Activated CD4-positive, alpha-beta T cell treated with anti-CD3 and anti-CD28 coated beads, Interleukin-2, amount 50 U/mL, for 48 hours (primary cell): ENCODE data around the gene HOXC12.

Experiments used
- DNase-seq, 2 experiments: peaks; one replicate each; pipeline ENCODE4 v3.0.0-alpha.2; 2020

The HOXC12 gene

GRCh38 chr12:53954694-53955035 lies at the start of gene HOXC12:
Gene HOXC12, plus strand, starts transcription at chr12:53954903. Its CDS starts 27 bp downstream, at chr12:53954930.
- no peak for DNase-seq

- DNase-seq, result no peak
Observed at GRCh38 chr12:53907103-53907502, 47.6 kb upstream of the HOXC12 start.

- DNase-seq, result no peak
Observed at GRCh38 chr12:53916788-53917655, 37.7 kb upstream of the HOXC12 start.

GRCh38 chr12:53924521-53925405 lies 29.9 kb upstream of the HOXC12 start:
- DNase-seq, result no peak

- no peak for DNase-seq
Observed at GRCh38 chr12:53927220-53928029, 27.3 kb upstream of the HOXC12 start.

GRCh38 chr12:53928054-53928835 lies 26.5 kb upstream of the HOXC12 start:
- no peak for DNase-seq

- DNase-seq, result no peak
Observed at GRCh38 chr12:53929527-53929926, 25.2 kb upstream of the HOXC12 start.

GRCh38 chr12:53930591-53931255 lies 24.0 kb upstream of the HOXC12 start:
- DNase-seq, result no peak

- no peak for DNase-seq
Observed at GRCh38 chr12:53931844-53932581, 22.7 kb upstream of the HOXC12 start.

GRCh38 chr12:53932915-53933314 lies 21.8 kb upstream of the HOXC12 start:
- no peak for DNase-seq

- no peak for DNase-seq
Observed at GRCh38 chr12:53935383-53936341, 19.0 kb upstream of the HOXC12 start.

GRCh38 chr12:53937099-53937498 lies 17.6 kb upstream of the HOXC12 start:
- no peak for DNase-seq

- DNase-seq, result no peak
Observed at GRCh38 chr12:53937596-53938325, 16.9 kb upstream of the HOXC12 start.

- DNase-seq, result peak; percentile 40 to 48
Observed at GRCh38 chr12:53938326-53939140, 16.2 kb upstream of the HOXC12 start, which contains the start of gene HOXC13. Gene HOXC13, plus strand, starts transcription at chr12:53938831. Its CDS starts 76 bp downstream, at chr12:53938907.

- DNase-seq, result no peak
Observed at GRCh38 chr12:53939141-53940108, 15.3 kb upstream of the HOXC12 start.

GRCh38 chr12:53940443-53941014 lies 14.2 kb upstream of the HOXC12 start:
- no peak for DNase-seq
